Kidney epithelial cell (primary cell): ENCODE measurements around the gene NR3C1. TPM values are rescaled to one million over a fixed set of nuclear protein-coding genes. Genes with fewer than 3 reads are reported as not detected.

Source experiments
- DNase-seq: peaks from one replicate; pipeline ENCODE4 v3.0.0-alpha.2; 2010; ENCODE audit warnings: low read depth
- H3K27me3 ChIP-seq: 2 replicates; pipeline ENCODE4 v1.6.0; 2011; ENCODE audit warnings: low read length; ENCODE audit not compliant: control insufficient read depth, insufficient read depth
- H3K36me3 ChIP-seq: 2 replicates; pipeline ENCODE4 v1.5.1; 2011; ENCODE audit warnings: low read length; ENCODE audit not compliant: control insufficient read depth, insufficient read depth
- H3K4me3 ChIP-seq: 2 replicates; pipeline ENCODE4 v1.5.1; 2011; ENCODE audit warnings: low read depth, mild to moderate bottlenecking, control low read depth, low read length
- CTCF ChIP-seq: IDR thresholded peaks from 2 replicates; pipeline ENCODE4 v1.5.1; 2011; ENCODE audit warnings: mild to moderate bottlenecking, moderate library complexity, low read length, control low read depth, inconsistent platforms; ENCODE audit not compliant: insufficient read depth, poor library complexity, severe bottlenecking
- total RNA-seq: library from RNA; depleted of rRNA; stranded (reverse); fragments of >200 nt; gene quantifications from 2 replicates; pipeline ENCODE4 v1.2.3, GENCODE V29; 2015

NR3C1 gene
- total RNA-seq, 1 donor from 2014 or later: 18.3 TPM

GRCh38 chr5:143362664-143363227, 40.7 kb downstream of the NR3C1 start:
- no peak for TF ChIP-seq CTCF
- H3K36me3 ChIP-seq: no peaks in the 10 kb centered on the region
- H3K27me3 ChIP-seq: no peaks in the 10 kb centered on the region
- no peak for DNase-seq
- no peak overlapping the region for H3K4me3 ChIP-seq

GRCh38 chr5:143361438-143361837, 42.0 kb downstream of the NR3C1 start:
- Histone ChIP-seq H3K27me3 (no peaks in the 10 kb centered on the region), H3K4me3 (no peak overlapping the region), H3K36me3 (no peaks in the 10 kb centered on the region)
- no peak for TF ChIP-seq CTCF
- no peak for DNase-seq

DNA sequence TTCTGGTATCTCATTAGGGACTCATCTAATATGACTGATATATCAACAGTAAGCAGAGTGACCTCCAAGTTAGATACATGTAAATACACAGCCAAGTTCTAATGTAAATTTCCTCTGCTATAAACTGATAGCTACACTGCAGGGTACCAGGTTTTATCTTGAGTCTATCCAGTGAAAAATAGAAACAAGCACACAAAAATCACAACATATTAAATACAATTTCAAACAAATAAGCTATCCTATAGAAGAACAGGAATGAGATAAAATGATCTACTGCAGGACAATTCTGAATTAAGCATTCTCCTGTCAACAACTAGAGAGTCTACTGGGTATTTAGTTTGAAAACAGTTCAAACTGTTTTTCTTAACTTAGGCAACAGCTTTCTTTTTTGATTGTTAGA, 42.7 kb downstream of the NR3C1 start:
- Histone ChIP-seq H3K4me3 (no peak overlapping the region), H3K27me3 (no peaks in the 10 kb centered on the region), H3K36me3 (no peaks in the 10 kb centered on the region)
- DNase-seq: no peak
- TF ChIP-seq CTCF: no peak

- Histone ChIP-seq H3K4me3 (no peak overlapping the region), H3K36me3 (no peaks in the 10 kb centered on the region), H3K27me3 (no peaks in the 10 kb centered on the region)
- TF ChIP-seq CTCF: no peak
- DNase-seq: no peak
Measured at GRCh38 chr5:143359869-143360268, 43.6 kb downstream of the NR3C1 start.

- H3K27me3 ChIP-seq: no peaks in the 10 kb centered on the region
- no peak for TF ChIP-seq CTCF
- no peaks in the 10 kb centered on the region for H3K36me3 ChIP-seq
- H3K4me3 ChIP-seq: no peak overlapping the region
- no peak for DNase-seq
Measured at GRCh38 chr5:143356855-143357583, 46.5 kb downstream of the NR3C1 start.

GRCh38 chr5:143355710-143356109, 47.8 kb downstream of the NR3C1 start:
- no peaks in the 10 kb centered on the region for H3K36me3 ChIP-seq
- no peaks in the 10 kb centered on the region for H3K27me3 ChIP-seq
- DNase-seq: peak; percentile 85
- H3K4me3 ChIP-seq: no peak overlapping the region
- no peak for TF ChIP-seq CTCF
